Measurements from ENCODE around the gene VAT1L.
"Not testable (repeated sequence)": the region's sequence is repeated elsewhere in the genome, so short reads cannot be mapped to it uniquely, and the experiment has no call there.

Gene VAT1L

DNA sequence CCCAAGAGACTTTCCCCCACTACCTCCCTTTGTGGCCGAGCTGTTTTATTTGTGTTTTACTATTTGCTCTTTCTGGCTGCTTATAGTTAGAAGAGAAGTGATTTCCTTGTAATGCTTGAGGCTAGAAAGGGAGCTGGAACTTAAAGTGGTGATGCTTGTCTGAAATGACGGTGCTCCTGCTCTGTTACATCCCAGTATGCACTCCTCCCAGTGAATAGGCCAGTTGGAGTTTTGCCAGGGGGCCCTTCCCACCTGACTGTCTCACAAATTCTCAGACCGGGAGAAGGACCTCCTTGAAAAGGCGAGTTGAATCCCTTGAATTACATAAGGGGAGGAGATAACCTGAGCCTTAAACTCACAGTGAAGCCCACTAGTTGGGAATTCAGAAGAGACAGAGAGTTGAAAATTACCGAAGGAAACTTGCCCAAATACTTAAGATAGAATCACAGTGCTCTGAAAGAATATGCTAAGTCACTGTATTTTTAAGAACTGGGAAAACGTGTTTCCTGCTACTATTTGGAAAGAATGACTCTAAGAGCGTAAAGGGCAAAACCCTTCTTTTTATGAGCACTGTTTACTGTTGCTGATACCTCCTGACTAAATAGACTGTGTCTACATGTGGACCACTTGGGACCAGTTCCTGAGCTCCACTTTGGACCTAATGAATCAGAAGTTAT is 149.2 kb downstream of the VAT1L start:
- DNase-seq, result no peak
- TF ChIP-seq GATA1 (IDR thresholded peaks at IDR 0.05; ENCODE audit: low read depth, low read length) (no peak), POLR2A (IDR thresholded peaks at IDR 0.05; ENCODE audit: low read length) (no peak)

DNA sequence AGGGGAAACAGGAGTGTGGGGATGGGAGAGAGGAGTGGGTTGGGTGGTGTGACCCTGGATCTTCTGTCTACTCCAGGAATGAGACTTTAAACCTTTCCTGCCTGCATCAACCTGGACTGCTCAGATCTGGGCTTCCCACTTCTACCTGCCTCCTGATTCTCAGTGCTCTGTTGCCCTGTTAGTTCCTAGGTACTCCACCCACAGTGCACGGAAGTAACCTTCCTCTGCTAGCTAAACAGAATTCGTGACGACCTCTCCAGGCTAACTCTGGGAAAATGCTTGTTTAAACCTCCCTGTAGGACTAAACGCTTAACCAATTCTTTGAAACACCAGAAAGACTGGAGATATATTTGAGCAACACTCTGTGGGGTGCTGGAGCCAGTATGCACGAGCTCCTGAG is 150.5 kb downstream of the VAT1L start:
- DNase-seq, result no peak
- TF ChIP-seq GATA1 (IDR thresholded peaks at IDR 0.05; ENCODE audit: low read depth, low read length), result no peak
- TF ChIP-seq POLR2A (IDR thresholded peaks at IDR 0.05; ENCODE audit: low read length), result no peak

DNA sequence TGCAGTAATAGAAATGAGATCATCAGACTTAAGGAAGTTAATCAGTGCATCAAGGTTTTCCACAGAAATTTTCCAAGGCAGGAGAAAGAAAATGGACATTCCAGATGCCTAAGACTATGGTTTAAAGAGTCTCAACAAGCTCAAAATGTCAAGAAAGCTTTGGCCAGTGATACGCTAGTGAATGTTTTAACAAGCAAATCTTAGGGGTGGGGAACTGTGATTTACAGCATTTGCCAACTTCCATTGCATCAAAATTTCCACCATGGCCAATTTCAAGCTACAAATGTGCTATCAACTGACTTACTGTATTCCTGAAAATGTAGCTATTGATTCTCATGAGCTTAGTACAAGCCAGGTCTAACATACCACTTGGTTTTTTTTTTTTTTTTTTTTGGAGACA is 151.6 kb downstream of the VAT1L start:
- DNase-seq, result no peak
- TF ChIP-seq POLR2A (IDR thresholded peaks at IDR 0.05; ENCODE audit: low read length) (no peak), GATA1 (IDR thresholded peaks at IDR 0.05; ENCODE audit: low read depth, low read length) (no peak)

DNA sequence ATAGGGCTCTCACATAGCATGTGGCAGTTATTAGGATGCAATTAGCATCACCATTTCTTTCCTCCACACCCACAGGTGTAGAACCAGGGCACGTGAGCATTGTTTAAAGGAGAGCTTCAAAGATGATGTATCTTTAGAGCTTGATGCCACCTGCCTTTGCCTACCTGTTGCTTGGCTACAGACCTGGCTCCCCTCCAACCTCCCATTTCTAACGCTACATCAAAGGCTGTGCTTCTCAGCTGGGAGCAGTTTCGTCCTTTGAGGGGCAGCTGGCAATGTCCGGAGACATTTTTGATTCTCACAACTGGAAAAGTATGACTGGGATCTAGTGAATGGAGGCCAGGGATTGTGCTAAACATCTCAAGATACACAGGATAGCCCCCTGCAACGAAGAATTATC is 155.4 kb downstream of the VAT1L start:
- DNase-seq, result no peak
- TF ChIP-seq GATA1 (IDR thresholded peaks at IDR 0.05; ENCODE audit: low read depth, low read length) (no peak), POLR2A (IDR thresholded peaks at IDR 0.05; ENCODE audit: low read length) (no peak)

DNA sequence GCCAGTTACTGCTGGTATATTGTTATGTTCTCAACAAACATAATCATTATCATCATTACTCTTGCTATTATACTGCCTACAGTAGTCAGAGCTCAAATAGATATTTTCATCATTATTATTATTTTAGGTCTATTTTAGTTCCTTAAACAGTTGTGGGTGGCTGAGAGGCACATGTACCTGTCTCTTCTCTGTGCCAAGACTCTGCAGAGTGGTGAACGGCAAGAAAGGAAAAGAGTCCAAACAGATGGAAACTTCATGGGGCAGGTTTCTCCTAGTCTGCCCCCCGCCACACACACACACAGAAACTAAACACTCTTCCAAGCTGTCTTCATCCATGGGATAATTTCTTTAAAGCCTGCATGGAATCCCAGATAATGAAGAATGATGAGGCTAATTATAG is 156.3 kb downstream of the VAT1L start:
- TF ChIP-seq POLR2A (IDR thresholded peaks at IDR 0.05; ENCODE audit: low read length) (no peak), GATA1 (IDR thresholded peaks at IDR 0.05; ENCODE audit: low read depth, low read length) (no peak)
- no peak for DNase-seq

DNA sequence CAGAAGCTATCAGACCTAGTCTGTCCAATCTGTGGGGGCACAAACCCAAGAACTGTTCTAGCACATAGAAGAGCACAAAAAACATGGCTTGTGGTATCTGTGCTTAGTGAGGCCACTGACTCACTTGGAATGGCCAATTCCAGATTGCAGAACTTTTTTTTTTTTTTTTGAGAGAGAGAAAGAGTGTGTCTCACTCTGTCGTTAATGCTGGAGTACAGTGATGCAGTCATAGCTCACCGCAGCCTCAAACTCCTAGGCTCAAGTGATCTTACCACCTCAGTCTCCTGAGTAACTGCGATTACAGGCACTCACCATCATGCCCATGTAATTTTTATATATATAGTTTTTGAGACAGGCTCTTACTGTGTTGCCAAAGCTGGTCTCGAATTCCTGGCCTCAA is 156.8 kb downstream of the VAT1L start:
- TF ChIP-seq POLR2A (IDR thresholded peaks at IDR 0.05; ENCODE audit: low read length) (no peak), GATA1 (IDR thresholded peaks at IDR 0.05; ENCODE audit: low read depth, low read length) (no peak)
- no peak for DNase-seq

DNA sequence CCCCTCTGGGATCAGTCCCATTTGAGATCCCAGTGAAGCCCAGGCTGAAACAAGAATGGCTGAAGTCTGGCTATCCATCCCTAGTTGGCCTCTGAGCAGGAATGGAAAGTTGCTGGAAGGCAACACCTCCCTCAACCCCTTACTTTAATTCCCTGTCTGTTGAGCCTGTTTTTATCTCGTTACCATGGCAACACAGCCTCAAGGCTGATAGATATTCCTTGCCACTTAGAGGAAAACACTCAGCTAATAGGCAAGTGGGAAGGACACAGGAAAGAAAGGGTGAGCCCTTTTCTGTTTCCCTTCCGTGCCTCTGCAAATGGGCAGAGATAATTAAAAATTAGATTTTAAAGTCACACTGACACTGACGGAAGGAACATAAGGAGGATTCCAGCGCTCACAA is 158.5 kb downstream of the VAT1L start:
- TF ChIP-seq POLR2A (IDR thresholded peaks at IDR 0.05; ENCODE audit: low read length), result no peak
- no peak for TF ChIP-seq GATA1 (IDR thresholded peaks at IDR 0.05; ENCODE audit: low read depth, low read length)
- no peak for DNase-seq

- not testable (repeated sequence) for DNase-seq
Measured at GRCh38 chr16:77947590-77947989, 159.2 kb downstream of the VAT1L start.

DNA sequence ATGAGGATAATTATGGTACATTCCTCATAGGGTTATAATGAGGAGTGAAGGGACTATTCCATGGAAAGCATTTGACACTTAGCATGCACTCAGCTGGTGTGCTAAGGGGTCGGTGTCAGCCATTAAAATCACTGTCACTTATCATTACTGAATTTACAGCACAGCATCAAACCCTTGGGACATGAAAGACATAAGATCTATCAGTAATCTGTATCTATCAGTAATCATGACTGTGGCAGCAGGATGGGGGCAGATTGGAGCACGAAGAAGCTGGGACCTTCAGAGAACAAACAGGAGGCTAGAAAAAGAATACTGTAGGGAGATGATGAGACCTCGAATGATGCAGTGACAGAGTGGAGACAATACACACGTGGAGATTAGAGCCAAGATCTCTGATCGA is 160.5 kb downstream of the VAT1L start:
- DNase-seq, result no peak
- TF ChIP-seq GATA1 (IDR thresholded peaks at IDR 0.05; ENCODE audit: low read depth, low read length) (no peak), POLR2A (IDR thresholded peaks at IDR 0.05; ENCODE audit: low read length) (no peak)

GRCh38 chr16:77949445-77949844 is 161.1 kb downstream of the VAT1L start:
- TF ChIP-seq GATA1 (IDR thresholded peaks at IDR 0.05; ENCODE audit: low read depth, low read length), result no peak
- DNase-seq, result no peak

DNA sequence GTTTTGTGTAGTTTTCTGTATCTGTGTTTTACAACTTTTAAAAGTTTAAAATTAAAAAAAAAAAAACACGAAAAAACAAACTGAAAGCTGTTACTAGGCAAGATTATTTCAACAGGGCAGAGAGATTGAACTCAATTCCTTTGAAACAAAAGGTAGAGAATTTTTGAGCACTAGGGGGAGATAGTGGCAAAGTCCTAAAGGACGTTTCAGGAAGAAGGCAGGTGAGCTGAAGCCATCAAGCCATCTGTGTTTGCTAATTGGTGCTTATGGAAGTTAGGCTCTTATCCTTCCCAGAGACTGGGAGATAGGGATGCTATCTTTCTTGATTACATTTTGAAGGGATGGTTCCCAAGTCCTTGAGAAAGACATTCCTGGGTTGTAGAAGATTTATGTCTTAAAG is 163.4 kb downstream of the VAT1L start:
- peak; percentile 37 to 51 for DNase-seq
- no peak for TF ChIP-seq POLR2A (IDR thresholded peaks at IDR 0.05; ENCODE audit: low read length)
- no peak for TF ChIP-seq GATA1 (IDR thresholded peaks at IDR 0.05; ENCODE audit: low read depth, low read length)

DNA sequence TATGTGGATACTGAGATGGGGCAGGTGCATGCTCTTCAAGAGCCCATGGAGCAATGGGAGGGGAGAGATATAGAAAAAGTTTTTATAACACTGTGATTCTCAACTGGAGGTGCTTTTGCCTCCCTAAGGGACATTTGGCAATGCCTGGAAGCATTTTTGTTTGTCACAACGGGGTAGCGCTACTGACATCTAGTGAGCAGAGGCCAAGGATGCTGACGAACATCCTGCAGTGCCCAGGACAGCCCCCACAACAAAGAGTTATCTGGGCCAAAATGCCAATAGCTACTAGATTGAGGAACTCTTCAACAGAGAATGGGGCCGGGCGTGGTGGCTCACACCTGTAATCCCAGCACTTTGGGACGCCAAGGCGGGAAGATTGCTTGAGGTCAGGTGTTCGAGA is 166.8 kb downstream of the VAT1L start:
- DNase-seq, result no peak
- TF ChIP-seq GATA1 (IDR thresholded peaks at IDR 0.05; ENCODE audit: low read depth, low read length), result no peak
- TF ChIP-seq POLR2A (IDR thresholded peaks at IDR 0.05; ENCODE audit: low read length), result no peak

DNA sequence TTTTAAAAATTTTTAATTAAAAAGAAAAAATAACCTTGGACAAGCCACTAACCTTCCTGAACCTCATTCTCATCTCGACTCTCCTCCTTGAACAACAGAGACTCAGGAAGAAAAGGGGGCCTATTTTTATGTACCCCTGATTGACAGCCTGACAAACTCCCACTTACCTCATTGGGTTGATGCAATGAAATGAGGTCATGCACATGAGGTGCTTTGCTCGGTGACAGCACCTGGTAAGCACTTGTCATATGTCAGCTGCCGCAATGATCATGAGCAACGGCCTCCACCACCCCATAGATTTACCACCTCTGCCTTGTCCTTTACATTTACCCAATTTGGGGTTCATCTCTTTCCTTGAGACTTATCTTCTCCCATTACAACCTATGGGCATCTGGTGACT is 167.9 kb downstream of the VAT1L start:
- no peak for DNase-seq
- no peak for TF ChIP-seq POLR2A (IDR thresholded peaks at IDR 0.05; ENCODE audit: low read length)
- TF ChIP-seq GATA1 (IDR thresholded peaks at IDR 0.05; ENCODE audit: low read depth, low read length), result no peak

DNA sequence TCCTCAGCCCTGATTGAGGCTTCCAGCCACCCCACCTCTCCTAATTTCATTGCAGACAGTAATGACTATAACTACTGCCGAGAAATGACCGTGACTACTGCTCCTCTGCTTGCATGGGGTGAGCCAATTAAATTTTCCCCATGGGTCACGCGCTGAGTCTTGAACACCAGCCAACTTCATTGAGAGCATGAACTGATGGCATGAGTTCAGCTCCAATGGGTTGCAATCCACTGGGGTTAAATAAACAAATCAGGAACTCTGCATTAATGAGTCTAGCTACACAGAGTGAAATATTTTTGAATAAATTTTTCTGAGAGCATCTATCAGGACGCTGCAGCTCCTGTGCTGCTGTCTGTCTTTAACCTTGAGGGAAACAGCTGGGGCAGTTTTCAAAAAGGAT is 172.4 kb downstream of the VAT1L start:
- no peak for DNase-seq
- TF ChIP-seq GATA1 (IDR thresholded peaks at IDR 0.05; ENCODE audit: low read depth, low read length) (no peak), POLR2A (IDR thresholded peaks at IDR 0.05; ENCODE audit: low read length) (no peak)

GRCh38 chr16:77961814-77962213 is 173.4 kb downstream of the VAT1L start:
- DNase-seq, result no peak
- no peak for TF ChIP-seq GATA1 (IDR thresholded peaks at IDR 0.05; ENCODE audit: low read depth, low read length)
- no peak for TF ChIP-seq POLR2A (IDR thresholded peaks at IDR 0.05; ENCODE audit: low read length)

- no peak for DNase-seq
- TF ChIP-seq POLR2A (IDR thresholded peaks at IDR 0.05; ENCODE audit: low read length) (no peak), GATA1 (IDR thresholded peaks at IDR 0.05; ENCODE audit: low read depth, low read length) (no peak)
Measured at GRCh38 chr16:77962689-77963088, 174.3 kb downstream of the VAT1L start.
